Activated CD4-positive, alpha-beta T cell treated with anti-CD3 and anti-CD28 coated beads for 36 hours (primary cell): ENCODE results near the gene GATAD2B. TPM values are rescaled to one million over a fixed set of nuclear protein-coding genes. Genes with fewer than 3 reads are reported as not detected.

ENCODE experiments used
- ATAC-seq: fragments of 200-7000 bp; cut with Tn5 transposase; one replicate; pipeline ENCODE4 v1.10.0; 2021; ENCODE audit warnings: mild to moderate bottlenecking, moderate library complexity
- CTCF ChIA-PET: fragments of 350-600 bp; sonication (Branson Sonifier 250); formaldehyde crosslinking; loops from one replicate; lab custom pipeline; 2021; ENCODE audit warnings: antibody characterized with exemption; lab: Charles Lee
- POLR2A ChIA-PET: fragments of 350-600 bp; sonication (Branson Sonifier 250); formaldehyde crosslinking; loops from one replicate; lab custom pipeline; 2021; ENCODE audit warnings: antibody characterized with exemption, inconsistent platforms; lab: Charles Lee
- DNase-seq: peaks from one replicate; pipeline ENCODE4 v3.0.0-alpha.2; 2020
- H3K27ac Mint-ChIP-seq: one replicate; pipeline ENCODE4 v1.8.0; 2021; ENCODE audit warnings: mixed read lengths
- H3K27me3 Mint-ChIP-seq: one replicate; pipeline ENCODE4 v1.8.0; 2021; ENCODE audit warnings: mixed read lengths
- H3K36me3 Mint-ChIP-seq: one replicate; pipeline ENCODE4 v1.8.0; 2021; ENCODE audit warnings: low read depth, mixed read lengths
- H3K4me1 Mint-ChIP-seq: one replicate; pipeline ENCODE4 v1.8.0; 2021; ENCODE audit warnings: mixed read lengths
- H3K4me3 Mint-ChIP-seq: one replicate; pipeline ENCODE4 v1.8.0; 2021; ENCODE audit warnings: mild to moderate bottlenecking, moderate library complexity, mixed read lengths
- H3K9me3 Mint-ChIP-seq: one replicate; pipeline ENCODE4 v1.8.0; 2021; ENCODE audit warnings: low read depth, mixed read lengths
- intact Hi-C, 2 experiments: fragments of 100-400 bp; cut with DNase I in 1 of 2; cut with micrococcal nuclease in 1 of 2; formaldehyde crosslinking; loops; one replicate each; pipeline versions ENCODE4 v1.14.2 to v1.15.1; 2022 to 2024; cut with DNase I, micrococcal nuclease
- total RNA-seq, 2 experiments: library from RNA; stranded (reverse); gene quantifications; one replicate each; pipeline ENCODE4 v1.2.3, GENCODE V29; 2021

Gene GATAD2B
- total RNA-seq, 2 experiments from 2014 or later = 57.0 to 63.9 TPM

DNA sequence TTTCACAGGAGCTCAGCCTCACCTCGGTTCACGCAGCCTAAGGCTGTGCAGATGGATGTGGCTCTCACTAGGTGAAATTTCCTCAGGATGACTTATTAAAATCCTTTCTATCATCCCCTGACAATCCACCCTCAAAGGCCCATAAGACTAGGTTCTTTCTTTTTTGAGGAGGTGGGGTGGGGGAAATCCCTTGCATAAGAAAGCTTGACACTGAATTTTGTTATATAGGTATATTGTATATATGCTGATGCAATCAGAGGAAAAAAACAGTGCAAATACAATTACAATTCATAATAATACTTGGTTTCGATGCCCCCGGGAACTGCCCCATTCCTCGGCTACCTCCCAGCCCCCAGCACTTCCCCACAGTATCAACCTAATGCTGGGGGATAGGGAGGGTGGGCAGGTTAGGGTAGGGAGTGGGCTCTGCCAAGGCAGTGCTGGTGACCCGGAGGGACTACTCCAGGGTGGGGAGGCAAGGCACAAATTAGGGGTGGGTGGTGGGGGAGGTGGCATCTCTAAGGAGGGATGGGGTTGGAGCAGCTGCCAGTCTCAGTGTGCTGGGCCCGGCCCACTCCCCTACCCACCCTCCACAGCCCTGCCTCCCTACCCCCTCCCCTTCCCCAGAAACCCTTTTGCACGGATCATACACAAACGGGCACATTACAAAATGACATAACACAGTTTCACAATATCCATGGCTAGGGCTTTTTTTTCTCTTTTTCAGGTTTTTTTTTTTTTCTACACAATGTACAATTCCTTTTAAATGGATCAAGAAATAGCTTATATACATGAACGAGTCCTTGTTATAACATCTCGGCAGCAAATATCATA, 116.7 kb downstream of the GATAD2B start:
- peaks cover 30% of the 10 kb centered on the region for H3K4me1 Mint-ChIP-seq
- H3K9me3 Mint-ChIP-seq = no peaks in the 10 kb centered on the region
- DNase-seq (peak; percentile 35), ATAC-seq (peak; percentile 50)
- peaks cover 29% of the 10 kb centered on the region for H3K36me3 Mint-ChIP-seq
- H3K4me3 Mint-ChIP-seq = peak overlapping the region; percentile 28
- CTCF ChIA-PET = interaction anchor here (0.7 to 3.4 kb wide), 5 partner anchors 8 to 180 kb away, joined by 3 to 14 read pairs (median 4); partner anchors contain the start of gene RAB13
- H3K27ac Mint-ChIP-seq = peak overlapping the region; percentile 85
- POLR2A ChIA-PET = interaction anchor here (0.6 to 0.9 kb wide), 3 partner anchors 45 to 624 kb away, joined by 3 to 4 read pairs (median 3); no protein-coding TSS in a partner anchor
- H3K27me3 Mint-ChIP-seq = no peaks in the 10 kb centered on the region
- intact Hi-C loops = loop anchor here (1.0 to 5.0 kb wide), 10 partner anchors 23 to 376 kb away; partner anchors contain the start of genes CREB3L4 (in 1 of the 2), DENND4B (in 1 of the 2), GATAD2B (in 1 of the 2) and JTB (in 1 of the 2)

DNA sequence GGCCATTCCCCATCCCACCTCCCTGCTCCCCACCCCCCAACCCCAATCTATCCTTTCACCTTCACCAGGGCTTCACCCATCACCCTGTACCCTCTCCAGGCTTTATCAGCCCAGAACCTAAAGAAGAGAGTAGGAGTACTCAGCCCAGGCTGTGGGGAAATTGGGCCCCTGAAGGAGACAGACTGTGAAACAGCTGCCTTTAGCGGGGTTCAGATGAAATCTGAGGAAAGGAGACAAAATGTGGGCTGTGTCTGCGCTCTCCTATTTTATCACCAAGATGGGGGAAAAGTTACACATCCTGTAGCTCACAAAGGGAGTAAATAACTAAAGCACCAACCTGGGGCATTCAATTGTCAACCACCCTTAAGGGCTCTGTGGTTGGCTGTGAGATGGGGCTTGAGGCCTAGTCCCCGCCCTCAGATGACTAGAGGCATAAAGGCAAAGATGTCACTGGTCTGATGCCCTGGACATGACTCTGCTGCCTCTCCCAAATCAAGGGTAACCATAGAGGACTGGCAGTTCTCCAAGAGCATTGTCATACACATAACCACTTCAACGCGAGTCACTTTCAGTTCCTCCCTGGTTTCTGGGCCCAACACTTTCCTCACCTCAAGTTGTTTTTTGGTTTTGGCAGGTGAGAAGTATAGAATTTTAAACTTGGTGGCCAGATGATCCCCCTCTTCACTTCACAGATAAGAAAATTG, 117.6 kb downstream of the GATAD2B start:
- ATAC-seq = peak; percentile 98
- H3K27me3 Mint-ChIP-seq = no peaks in the 10 kb centered on the region
- peak; percentile 87 for DNase-seq
- no peaks in the 10 kb centered on the region for H3K9me3 Mint-ChIP-seq
- CTCF ChIA-PET = interaction anchor here (0.6 to 3.4 kb wide), 8 partner anchors 8 to 181 kb away, joined by 3 to 14 read pairs (median 4); partner anchors contain the start of gene RAB13
- peak overlapping the region; percentile 28 for H3K4me3 Mint-ChIP-seq
- POLR2A ChIA-PET = interaction anchor here (0.6 to 0.9 kb wide), 4 partner anchors 44 to 188 kb away, joined by 3 to 5 read pairs (median 4); partner anchors contain the start of gene CREB3L4
- peak overlapping the region; percentile 85 for H3K27ac Mint-ChIP-seq
- intact Hi-C loops = loop anchor here (1.0 to 5.0 kb wide), 10 partner anchors 22 to 377 kb away; partner anchors contain the start of genes CREB3L4 (in 1 of the 2), DENND4B (in 1 of the 2), GATAD2B (in 1 of the 2) and JTB (in 1 of the 2)
- peaks cover 30% of the 10 kb centered on the region for H3K4me1 Mint-ChIP-seq
- peaks cover 21% of the 10 kb centered on the region for H3K36me3 Mint-ChIP-seq

DNA sequence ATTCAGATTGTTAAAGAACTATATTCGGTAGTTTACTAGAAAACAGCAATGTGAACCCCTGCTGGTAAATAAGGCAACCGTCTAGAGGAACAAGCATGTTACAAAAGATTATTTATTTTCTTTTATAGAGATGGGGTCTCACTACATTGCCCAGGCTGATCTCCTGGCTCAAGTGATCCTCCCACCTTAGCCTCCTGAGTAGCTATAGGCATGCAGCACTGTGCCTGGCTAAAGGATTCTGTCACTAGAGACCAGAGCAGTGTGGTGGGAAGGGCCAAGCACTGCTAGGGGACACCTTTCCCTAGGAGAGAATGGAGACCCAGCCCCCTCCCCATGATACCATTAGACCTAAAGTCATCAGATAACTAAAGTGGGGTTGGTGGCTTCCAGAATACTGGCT, 118.7 kb downstream of the GATAD2B start:
- peak overlapping the region; percentile 78 for H3K27ac Mint-ChIP-seq
- POLR2A ChIA-PET = no interaction called here
- CTCF ChIA-PET = interaction anchor here (0.8 to 3.4 kb wide), 5 partner anchors 13 to 182 kb away, joined by 3 to 14 read pairs (median 3); partner anchors contain the start of genes DENND4B and RAB13
- H3K9me3 Mint-ChIP-seq = no peaks in the 10 kb centered on the region
- intact Hi-C loops = loop anchor here in 1 of 2 experiments (2.0 kb wide), 1 partner anchor 119 kb away; the partner anchor contains the start of gene GATAD2B
- H3K36me3 Mint-ChIP-seq = peaks cover 11% of the 10 kb centered on the region
- H3K4me3 Mint-ChIP-seq = no peak overlapping the region
- peaks cover 30% of the 10 kb centered on the region for H3K4me1 Mint-ChIP-seq
- no peaks in the 10 kb centered on the region for H3K27me3 Mint-ChIP-seq
- DNase-seq = no peak
- ATAC-seq = no peak

DNA sequence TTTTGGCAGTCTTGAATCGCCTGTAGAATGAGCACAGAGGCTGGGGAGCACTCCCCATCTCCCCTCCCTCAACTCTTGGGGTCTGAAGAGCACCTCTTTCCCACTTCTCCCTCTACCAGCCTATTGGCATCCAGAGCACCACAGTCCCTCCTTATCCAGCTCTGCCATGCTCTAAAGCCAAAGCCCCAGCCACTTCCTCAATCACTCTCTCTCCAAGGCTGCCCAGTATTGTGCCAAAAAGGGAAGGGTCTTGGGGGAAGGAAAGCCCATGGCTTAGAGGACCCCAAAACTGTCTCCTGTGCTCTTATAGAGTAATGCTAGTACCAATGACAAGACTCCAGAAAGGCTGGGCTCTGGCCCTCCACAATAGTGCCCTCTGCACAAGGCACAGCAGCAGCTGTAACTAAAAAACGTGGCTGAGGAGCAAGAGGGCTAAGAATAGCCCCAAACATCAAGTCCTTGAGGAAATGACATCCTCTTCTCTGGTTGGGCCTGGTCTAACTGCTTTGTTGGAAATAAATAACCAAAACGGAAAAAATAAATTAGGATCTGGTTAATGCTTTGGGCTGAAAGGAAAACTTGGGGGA, 119.2 kb downstream of the GATAD2B start:
- peaks cover 30% of the 10 kb centered on the region for H3K4me1 Mint-ChIP-seq
- intact Hi-C loops = loop anchor here in 1 of 2 experiments (2.0 kb wide), 1 partner anchor 119 kb away; the partner anchor contains the start of gene GATAD2B
- no peaks in the 10 kb centered on the region for H3K27me3 Mint-ChIP-seq
- H3K27ac Mint-ChIP-seq = peak overlapping the region; percentile 78
- H3K4me3 Mint-ChIP-seq = no peak overlapping the region
- CTCF ChIA-PET = interaction anchor here (0.8 to 3.4 kb wide), 3 partner anchors 49 to 183 kb away, joined by 3 to 14 read pairs (median 3); partner anchors contain the start of genes DENND4B and RAB13
- POLR2A ChIA-PET = no interaction called here
- no peak for ATAC-seq
- H3K9me3 Mint-ChIP-seq = no peaks in the 10 kb centered on the region
- DNase-seq = no peak
- H3K36me3 Mint-ChIP-seq = peaks cover 11% of the 10 kb centered on the region

DNA sequence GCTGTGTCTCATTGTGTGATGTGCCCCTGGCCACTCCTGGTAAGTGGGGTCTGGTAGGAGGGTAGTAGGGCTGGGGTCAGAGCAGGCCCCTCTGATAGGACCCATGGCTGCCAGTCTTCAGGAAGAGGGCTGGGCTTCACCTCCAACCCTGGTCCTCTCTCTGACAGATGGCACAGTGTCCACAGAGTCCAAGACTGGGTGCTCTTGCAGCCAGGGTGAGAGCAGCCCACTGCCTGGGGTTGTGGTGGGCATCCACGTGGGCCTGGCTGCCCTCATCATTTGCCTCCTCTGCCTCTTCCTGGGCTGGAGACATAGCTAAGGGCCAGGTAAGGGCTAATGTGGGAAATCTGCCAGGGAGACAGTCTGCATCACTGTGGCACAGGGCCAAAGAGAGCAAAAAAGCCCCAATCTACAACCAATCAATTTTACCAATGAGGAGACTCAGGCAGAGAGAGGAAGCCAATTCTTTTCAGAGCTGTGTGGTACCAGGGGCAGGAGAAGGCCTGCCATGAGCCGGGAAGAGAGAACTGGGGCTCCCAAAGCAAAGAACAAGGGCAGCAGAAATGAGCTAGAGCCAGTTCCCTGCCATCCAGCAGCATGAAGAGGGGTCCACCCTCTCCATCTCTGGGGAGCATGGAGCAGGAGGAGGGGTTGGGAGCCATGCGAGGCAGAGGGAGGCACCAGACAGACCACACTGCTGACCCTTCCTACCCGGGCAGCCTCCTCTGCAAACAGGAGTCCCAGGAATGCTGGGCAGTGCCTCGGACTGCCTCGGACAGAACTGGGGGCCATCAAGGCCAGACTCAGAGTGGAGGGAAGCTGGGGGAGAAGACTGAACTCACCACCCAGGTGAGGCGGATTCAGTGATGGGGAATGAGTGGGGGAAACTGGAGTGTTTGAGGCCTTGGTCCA, 120.7 kb downstream of the GATAD2B start:
- Mint-ChIP-seq H3K36me3 (peaks cover 6% of the 10 kb centered on the region), H3K4me1 (peaks cover 30% of the 10 kb centered on the region), H3K27ac (no peak overlapping the region), H3K27me3 (no peaks in the 10 kb centered on the region), H3K9me3 (no peaks in the 10 kb centered on the region), H3K4me3 (no peak overlapping the region)
- ATAC-seq = no peak
- CTCF ChIA-PET = interaction anchor here (1.0 kb wide), 1 partner anchor 12 kb away, joined by 3 read pairs; no protein-coding TSS in a partner anchor
- POLR2A ChIA-PET = no interaction called here
- no peak for DNase-seq
- intact Hi-C loops = no loop called here

DNA sequence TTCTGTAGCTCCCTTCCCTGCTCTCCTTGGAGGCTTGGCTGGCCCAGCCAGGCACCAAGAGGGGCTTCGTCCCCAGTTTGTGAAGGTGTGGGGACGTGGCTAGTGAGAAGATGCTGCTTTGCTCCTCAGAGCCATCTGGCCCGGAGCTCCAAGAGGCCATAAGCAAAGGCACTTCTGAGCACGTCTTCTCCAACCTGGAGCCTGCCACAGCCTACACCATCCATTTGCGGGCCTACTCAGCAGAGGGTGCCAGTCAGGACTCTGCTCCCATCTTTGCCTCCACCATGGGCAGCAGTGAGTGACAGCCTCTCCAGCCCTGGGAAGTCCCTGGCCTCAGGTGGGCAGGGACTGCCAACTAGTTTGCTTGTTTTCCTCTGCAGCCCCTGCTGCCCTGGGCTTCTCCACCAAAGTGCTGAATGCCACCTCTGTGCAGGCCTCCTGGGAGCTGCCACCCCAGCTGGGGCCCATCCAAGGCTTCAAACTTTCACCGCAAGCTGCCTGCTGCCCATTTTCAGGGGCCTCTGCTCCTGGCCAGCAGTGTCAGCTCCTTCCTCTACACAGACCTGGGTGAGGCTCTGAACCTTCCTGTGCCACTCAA, 121.6 kb downstream of the GATAD2B start:
- Mint-ChIP-seq H3K4me3 (no peak overlapping the region), H3K27me3 (no peaks in the 10 kb centered on the region), H3K27ac (no peak overlapping the region), H3K4me1 (peaks cover 24% of the 10 kb centered on the region), H3K36me3 (peaks cover 5% of the 10 kb centered on the region), H3K9me3 (no peaks in the 10 kb centered on the region)
- CTCF ChIA-PET = interaction anchor here (0.6 to 1.0 kb wide), 3 partner anchors 13 to 789 kb away, joined by 3 read pairs; no protein-coding TSS in a partner anchor
- DNase-seq = no peak
- POLR2A ChIA-PET = no interaction called here
- ATAC-seq = no peak
- intact Hi-C loops = no loop called here

DNA sequence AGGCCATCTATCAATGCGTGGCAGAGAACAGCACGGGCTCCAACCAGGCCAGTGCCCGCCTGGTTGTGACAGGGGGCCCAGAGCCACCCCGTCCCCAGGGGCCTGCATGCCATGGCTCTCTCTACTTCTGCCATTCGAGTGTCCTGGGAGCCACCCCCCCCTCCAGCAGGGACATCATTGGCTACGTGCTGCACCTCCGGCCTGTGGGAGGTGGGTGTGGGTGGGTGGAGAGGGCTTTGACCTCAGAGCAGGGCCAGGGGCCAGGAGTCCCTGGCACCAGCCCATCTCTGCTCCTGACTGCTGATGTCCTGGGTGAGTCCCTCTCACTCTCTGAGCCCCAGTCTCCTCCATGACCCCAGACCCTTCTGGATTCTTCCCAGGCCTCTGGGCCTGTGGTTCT, 122.3 kb downstream of the GATAD2B start:
- Mint-ChIP-seq H3K9me3 (no peaks in the 10 kb centered on the region), H3K27me3 (no peaks in the 10 kb centered on the region), H3K4me1 (peaks cover 18% of the 10 kb centered on the region), H3K36me3 (peaks cover 5% of the 10 kb centered on the region), H3K27ac (no peak overlapping the region), H3K4me3 (no peak overlapping the region)
- ATAC-seq = no peak
- intact Hi-C loops = no loop called here
- DNase-seq = no peak
- ChIA-PET POLR2A (no interaction called here), CTCF (interaction anchor here (0.6 kb wide), 2 partner anchors 155 to 789 kb away, joined by 3 read pairs; no protein-coding TSS in a partner anchor)

DNA sequence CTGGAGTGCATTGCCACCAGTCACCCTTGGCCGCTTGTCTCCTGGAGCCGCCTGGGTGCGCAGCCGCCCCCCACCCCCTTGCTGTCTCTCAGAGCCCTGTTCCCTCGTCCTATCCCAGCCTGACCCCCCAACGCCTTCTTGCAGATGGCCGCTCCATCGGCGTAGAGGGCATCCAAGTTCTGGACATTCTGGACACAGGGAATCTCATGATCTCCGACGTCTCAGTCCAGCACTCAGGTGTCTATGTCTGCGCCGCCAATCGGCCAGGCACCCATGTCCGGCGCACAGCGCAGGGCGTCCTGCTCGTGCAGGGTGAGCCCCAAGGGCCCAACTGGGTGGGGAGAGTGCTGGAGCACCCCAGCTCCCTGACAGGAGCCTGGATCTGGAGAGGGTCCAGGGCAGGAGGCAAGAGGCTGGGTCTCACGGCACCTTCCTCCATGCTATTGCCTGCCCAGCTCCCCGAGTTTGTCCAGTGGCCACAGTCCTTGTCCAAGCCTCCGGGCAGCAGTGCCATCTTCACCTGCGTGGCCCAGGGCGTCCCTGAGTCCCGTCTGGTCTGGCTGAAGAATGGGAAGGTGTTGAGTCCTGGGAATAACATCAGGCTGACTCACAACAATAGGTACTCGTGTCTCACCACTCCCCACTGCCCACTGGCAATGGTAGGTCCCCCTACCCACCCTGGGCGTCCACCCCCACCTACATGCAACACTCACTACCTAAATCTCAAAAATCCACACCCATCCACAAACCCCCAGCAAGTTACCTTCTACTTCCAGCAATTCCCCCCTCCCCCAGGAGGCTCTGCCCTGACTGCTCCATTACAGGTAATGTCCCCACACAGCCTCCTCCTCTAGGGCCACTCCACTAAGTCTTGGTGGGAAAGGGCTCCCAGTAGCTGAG, 123.0 kb downstream of the GATAD2B start:
- no peaks in the 10 kb centered on the region for H3K9me3 Mint-ChIP-seq
- no peak overlapping the region for H3K4me3 Mint-ChIP-seq
- POLR2A ChIA-PET = no interaction called here
- DNase-seq (no peak), ATAC-seq (no peak)
- H3K4me1 Mint-ChIP-seq = peaks cover 12% of the 10 kb centered on the region
- CTCF ChIA-PET = interaction anchor here (0.8 kb wide), 1 partner anchor 187 kb away, joined by 3 read pairs; the partner anchor contains the start of gene RAB13
- no peaks in the 10 kb centered on the region for H3K27me3 Mint-ChIP-seq
- H3K36me3 Mint-ChIP-seq = peaks cover 5% of the 10 kb centered on the region
- no peak overlapping the region for H3K27ac Mint-ChIP-seq
- intact Hi-C loops = no loop called here

DNA sequence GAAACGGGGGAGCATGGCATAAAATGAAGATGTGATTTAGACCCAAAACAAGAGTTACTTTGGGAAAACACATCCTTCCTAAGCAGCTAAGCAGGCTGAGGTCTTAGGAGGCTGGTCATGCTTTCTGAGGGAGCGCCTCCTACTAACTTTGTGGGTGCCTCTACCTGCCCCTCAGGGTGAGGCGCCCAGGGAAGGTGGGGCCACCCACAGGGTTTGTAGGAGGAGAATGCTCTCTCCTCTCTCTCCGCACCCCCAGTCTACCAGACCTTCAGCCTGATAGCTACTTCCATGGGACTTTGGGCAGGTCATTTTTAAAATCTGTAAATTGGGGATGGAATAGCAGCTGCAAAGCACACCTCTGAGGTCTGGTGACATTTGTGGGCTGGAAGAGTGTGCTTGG, 123.8 kb downstream of the GATAD2B start:
- ATAC-seq (no peak), DNase-seq (no peak)
- Mint-ChIP-seq H3K36me3 (peaks cover 5% of the 10 kb centered on the region), H3K4me1 (peaks cover 5% of the 10 kb centered on the region), H3K27me3 (no peaks in the 10 kb centered on the region), H3K9me3 (no peaks in the 10 kb centered on the region), H3K27ac (no peak overlapping the region), H3K4me3 (no peak overlapping the region)
- intact Hi-C loops = no loop called here
- ChIA-PET POLR2A (no interaction called here), CTCF (interaction anchor here (0.6 to 3.5 kb wide), 5 partner anchors 126 to 188 kb away, joined by 3 to 44 read pairs (median 5); partner anchors contain the start of genes DENND4B, JTB and RAB13)
